HS-5 (cell line): ENCODE data around the gene NCOA4.
A peak's percentile ranks its signal among the peaks of the same experiment; 100 is the strongest.
"Not testable (repeated sequence)": the region's sequence is repeated elsewhere in the genome, so short reads cannot be mapped to it uniquely, and the experiment has no call there.

Experiments
- DNase-seq: peaks from one replicate; pipeline ENCODE4 v3.0.0-alpha.2; 2012; ENCODE audit warnings: low read depth

Gene NCOA4

GRCh38 chr10:46052057-46052790 is 21.8 kb upstream of the NCOA4 start:
- DNase-seq: no peak

GRCh38 chr10:46050941-46051623 is 20.7 kb upstream of the NCOA4 start:
- no peak for DNase-seq

GRCh38 chr10:46049497-46049831 is 19.0 kb upstream of the NCOA4 start:
- not testable (repeated sequence) for DNase-seq

- no peak for DNase-seq
These were observed 17.7 kb upstream of the NCOA4 start for GRCh38 chr10:46048152-46048551.

- DNase-seq: no peak
These were observed 15.8 kb upstream of the NCOA4 start, which contains the start of gene MSMB for GRCh38 chr10:46046261-46046660. Gene MSMB (minus strand): TSS chr10:46046269. CDS start chr10:46046237, 32 bp downstream.

- no peak for DNase-seq
These were observed 12.1 kb upstream of the NCOA4 start for GRCh38 chr10:46042527-46042926.

- no peak for DNase-seq
These were observed 9.6 kb upstream of the NCOA4 start for GRCh38 chr10:46040004-46040403.

GRCh38 chr10:46037107-46037825 is 6.8 kb upstream of the NCOA4 start:
- no peak for DNase-seq

GRCh38 chr10:46035923-46036849 is 5.8 kb upstream of the NCOA4 start:
- no peak for DNase-seq

- peak; percentile 28 for DNase-seq
These were observed 3.2 kb upstream of the NCOA4 start for GRCh38 chr10:46033602-46034011.

GRCh38 chr10:46031648-46032532 is 1.5 kb upstream of the NCOA4 start:
- no peak for DNase-seq

GRCh38 chr10:46029461-46030030 is 877 bp downstream of the NCOA4 start:
- no peak for DNase-seq

- DNase-seq: peak; percentile 39
These were observed 1.6 kb downstream of the NCOA4 start for GRCh38 chr10:46028584-46029460.

- DNase-seq: no peak
These were observed 4.3 kb downstream of the NCOA4 start for GRCh38 chr10:46026106-46026505.

- DNase-seq: no peak
These were observed 5.0 kb downstream of the NCOA4 start for GRCh38 chr10:46025406-46025805.

GRCh38 chr10:46024948-46025347 is 5.5 kb downstream of the NCOA4 start:
- no peak for DNase-seq

- DNase-seq: peak; percentile 79
These were observed 7.3 kb downstream of the NCOA4 start for GRCh38 chr10:46022978-46023702.

GRCh38 chr10:46020344-46020657 is 10.1 kb downstream of the NCOA4 start:
- DNase-seq: no peak
